T-helper 22 cell (primary cell): Measurements from ENCODE around the gene ZNF106.
A peak's percentile ranks its signal among the peaks of the same experiment; 100 is the strongest.

Experiments used
- DNase-seq: peaks from one replicate; pipeline ENCODE4 v3.0.0-alpha.2; 2020; ENCODE audit warnings: low read depth

Gene ZNF106

DNA sequence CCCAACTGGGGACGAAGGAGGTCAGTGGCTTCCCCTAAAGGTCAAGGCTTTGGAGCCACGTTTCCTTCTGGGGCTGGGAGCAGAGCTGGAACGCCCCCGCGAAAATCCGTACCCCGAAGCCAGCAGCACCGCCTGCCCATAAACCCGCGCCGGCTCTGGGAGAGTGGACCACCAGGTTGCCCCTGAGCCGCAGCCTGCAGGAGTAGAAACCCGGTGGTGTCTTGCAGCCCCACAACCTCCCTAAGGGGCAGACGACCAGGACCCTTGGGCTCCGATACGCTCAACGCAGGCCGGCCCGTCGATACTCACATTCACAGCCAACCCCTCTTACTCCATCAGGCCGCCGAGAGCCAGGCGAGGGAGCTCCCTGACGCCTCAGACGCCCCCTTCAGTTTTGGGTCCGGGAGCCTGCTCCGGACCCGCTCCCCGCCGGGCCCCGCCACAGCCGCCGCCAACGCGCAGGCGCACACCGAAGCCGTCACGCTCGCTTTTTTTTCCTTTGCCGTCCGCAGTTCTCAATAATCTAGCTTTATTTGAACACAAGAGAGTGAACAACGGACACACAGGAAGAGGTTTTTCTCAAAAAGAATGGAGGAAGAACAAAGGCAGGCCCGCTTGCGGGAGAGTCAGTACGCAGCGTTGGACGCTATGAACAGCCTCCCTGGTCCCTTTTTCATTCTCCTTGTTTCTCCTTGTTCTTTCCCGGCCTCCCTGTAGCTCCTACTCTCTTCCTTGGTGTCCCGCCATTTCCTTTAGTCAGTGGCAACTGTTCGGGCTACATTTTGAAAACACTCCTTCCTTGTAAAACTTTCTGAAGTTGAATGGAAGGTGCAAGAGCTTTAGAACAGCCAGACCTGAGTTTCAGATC lies at the start of gene ZNF106:
Gene ZNF106, minus strand, starts transcription at position 471 of the 868 bp plus-strand sequence. CDS start 18,852 bp downstream, outside the sequence.
- peak; percentile 77 for DNase-seq

DNA sequence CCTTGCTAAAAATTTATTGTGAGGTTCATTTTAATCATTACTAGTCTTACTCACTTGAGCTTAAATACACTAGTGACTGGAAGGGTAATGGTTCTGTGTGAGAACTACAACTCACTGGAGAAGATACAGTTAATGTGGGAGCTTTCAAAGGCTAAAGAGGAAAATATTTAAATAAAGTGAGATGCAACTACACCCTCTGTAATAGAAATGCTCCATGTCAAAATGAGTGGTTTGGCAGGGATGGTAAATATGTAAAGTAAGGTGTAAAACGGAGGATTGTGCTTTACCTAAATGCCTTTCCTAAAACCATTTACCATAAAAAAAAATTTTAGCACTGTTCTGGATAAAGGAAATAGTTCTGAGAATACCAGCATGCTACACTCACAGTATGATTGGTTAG lies 42.3 kb upstream of the ZNF106 start:
- DNase-seq = no peak

DNA sequence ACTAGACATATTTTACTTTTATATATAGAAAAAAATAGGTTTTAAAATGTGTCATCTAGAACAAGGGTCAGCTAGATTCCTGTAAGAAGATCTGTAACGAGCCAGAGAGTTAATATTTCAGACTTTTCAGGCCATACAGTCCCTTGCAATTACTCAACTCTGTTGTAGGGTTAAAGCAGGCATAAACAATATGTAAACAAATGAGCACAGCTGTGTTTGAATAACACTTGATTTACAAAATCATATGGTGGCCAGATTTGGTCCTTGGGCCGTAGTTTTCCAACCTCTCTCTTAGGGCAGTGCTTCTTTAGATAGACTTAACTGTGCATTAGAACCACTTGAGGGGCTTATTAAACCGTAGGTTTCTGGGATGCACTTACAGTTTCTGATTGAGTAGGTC lies 38.0 kb upstream of the ZNF106 start:
- no peak for DNase-seq

DNA sequence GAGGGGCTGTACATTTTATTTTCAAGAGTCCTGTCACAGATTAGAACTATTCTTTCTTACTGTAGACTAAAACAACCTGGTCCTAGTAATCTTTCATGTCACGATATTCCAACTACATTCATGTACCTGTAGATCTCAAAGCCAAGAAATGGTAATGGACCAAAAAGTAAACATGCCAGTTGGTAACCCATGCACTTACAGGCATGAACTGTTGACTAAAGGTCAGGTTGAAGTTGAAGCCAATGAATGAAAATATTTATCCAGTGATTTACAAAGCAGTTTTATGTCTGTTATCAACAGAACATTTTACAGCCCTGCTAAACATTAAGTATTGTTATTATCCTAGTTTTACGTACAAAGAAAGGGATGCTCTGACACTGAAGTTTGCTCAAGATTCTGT lies 32.4 kb upstream of the ZNF106 start:
- DNase-seq = no peak

DNA sequence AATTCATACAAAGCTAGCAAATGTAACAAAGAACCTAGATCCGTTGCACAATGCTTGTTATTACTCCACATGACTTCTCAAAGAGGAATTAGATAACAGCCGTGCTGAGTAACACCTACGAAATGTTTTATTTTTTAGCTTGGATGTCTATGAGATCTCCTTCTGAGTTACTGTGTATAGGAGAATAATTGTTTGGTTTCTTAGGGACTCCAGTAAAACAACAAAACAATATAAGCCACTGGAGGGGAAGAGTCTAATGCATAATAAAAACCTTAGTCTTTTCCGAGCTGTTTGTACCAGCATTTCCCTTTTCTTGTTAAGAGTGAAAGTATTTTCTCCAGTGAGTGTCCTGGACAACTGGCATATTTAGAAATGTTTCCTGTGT lies 20.1 kb upstream of the ZNF106 start:
- DNase-seq = no peak

DNA sequence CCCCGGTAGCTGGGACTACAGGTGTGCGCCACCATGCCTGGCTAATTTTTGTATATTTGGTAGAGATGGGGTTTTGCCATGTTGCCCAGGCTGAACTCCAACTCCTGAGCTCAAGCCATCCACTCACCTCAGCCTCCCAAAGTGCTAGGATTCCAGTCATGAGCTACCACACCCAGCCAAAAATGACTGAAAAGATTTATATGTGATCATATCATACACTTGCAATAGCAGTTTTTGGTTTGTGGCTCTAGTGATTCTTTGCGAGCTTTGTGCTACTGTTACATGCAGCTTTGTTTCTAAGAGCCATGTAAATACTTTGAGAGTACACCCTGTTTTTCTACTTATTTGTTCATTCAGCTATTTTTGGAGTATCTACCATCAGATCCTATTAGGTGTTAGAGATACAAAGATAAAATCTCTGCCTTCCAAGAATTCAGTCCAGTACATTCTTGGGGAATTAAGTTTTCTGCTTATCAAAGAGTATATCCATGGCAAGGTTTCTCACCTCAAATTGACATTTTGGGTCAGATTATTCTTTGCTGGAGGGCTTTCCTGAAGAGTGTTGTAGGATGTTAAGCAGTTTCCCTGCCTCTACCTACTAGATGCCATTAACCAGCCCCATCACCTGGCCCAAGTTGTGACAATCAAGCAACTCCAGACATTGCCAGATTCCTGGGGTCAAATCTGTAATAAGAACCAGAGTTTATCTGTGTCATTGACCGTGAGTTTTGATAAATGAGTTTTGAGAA lies 19.5 kb upstream of the ZNF106 start:
- no peak for DNase-seq

DNA sequence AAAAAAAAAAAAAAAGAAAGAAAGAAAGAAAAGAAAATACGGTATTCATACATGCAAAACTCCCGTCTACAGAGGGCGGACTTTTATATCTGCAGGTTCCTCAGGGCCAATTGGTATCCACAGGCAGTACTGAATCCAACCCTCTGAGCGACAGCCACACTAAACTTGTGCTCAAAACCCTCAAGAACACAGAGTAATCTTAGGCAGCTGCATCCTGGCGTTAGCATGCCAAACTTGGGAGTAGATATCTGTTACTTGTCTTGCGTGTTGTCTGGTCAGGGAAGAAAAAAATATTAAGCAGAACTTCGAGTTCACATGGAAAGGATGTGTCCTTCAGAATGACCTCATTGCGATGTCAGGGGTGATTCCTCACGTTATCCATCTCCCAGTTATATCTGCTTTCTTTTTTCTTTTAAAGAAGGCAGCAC lies 17.3 kb upstream of the ZNF106 start:
- no peak for DNase-seq

DNA sequence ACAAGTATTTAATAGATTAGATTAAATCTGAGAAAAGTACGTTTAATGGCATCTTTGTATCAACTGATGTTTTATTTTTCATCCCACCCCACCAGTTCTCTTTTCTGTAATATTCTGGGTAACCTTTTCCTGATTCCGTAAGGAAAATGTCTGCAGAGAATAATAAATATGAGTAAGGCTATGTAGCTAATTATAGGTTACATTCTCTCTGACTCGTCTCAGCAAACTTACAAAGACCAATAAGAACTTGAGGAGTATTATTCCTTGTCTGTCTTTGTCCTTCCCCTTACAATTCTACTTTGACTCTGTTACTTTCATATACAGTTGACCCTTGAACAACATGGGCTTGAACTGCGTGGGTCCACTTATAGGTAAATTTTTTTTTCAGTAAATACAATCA lies 16.6 kb upstream of the ZNF106 start:
- no peak for DNase-seq

DNA sequence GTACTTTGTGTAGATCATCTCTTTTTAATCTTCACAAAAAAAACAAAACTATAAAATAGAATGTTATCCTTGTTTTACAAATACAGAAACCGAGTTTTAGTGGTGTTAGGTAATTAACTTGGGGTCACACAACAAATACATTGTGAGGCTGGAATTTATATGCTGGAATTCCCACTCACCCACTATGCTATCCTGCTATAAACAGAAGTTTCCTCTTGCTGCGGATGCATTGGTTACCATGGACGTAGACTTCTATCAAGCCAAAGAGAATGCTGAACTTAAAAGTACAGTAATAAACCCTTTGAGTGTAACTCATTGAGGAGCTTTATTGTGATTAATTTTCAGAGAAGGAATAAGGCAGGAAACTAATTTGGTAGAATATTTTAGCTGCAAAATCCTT lies 13.7 kb upstream of the ZNF106 start:
- DNase-seq = no peak

DNA sequence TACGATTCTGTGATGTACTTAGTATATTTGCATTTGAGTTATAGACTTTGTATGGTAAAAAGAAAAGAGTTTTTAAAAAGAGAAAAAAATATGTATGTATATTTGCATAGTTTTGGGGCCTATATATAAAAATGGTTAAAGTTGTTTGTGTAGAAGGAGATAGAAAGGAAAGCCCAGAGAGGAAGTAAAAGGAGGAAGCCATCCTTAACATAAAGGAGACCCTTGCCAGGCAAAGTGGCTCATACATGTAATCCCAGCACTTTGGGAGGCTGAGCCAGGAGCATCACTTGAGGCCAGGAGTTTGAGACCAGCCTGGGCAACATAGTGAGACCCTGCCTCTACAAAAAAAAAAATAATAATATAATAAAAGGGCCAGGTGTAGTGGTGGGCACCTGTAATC lies 12.9 kb upstream of the ZNF106 start:
- no peak for DNase-seq

DNA sequence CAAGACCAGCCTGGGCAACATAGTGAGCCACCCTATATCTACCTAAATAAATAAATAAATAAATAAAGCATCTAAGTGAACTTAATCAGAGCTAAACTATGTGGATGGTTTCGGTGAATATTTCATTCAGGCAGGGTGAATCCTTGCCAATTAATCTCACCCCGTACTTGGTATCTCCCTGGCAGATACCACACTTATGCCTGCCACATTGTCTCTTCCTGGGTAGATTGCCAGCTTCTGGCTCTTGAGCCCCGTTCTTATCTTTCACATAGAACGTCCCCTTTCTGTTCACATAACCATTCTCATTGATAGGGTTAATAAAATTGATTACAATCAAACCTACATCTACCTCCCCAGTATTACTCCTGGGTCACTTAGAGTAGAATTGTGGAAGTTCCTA lies 11.5 kb upstream of the ZNF106 start:
- no peak for DNase-seq

DNA sequence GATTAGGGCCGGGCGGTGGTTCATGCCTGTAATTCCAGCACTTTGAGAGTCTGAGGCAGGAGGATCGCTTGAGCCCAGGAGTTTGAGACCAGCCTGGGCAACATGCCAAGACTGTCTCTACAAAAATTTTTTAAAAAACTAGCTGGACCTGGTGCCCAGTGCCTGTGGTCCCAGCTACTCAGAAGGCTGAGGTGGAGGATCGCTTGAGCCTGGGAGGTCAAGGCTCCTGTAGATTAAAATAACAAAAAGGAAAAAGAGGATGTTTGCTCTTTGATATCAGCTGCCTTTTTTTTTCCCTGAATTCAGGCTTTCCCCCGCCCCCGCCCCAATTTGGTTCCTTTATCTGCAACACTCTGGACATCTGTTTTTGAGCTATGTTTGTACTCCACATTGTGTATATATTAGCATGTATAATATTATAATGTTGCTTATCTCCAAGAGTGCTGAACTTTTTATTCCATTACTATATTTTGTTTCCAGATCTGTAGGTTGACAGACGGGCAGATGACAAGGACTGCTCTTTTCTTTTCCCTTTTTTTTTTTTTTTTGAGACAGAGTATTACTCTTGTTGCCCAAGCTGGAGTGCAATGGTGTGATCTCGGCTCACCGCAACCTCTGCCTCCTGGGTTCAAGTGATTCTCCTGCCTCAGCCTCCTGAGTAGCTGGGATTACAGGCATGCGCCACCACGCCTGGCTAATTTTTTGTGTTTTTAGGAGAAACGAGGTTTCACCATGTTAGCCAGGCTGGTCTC lies 9.1 kb upstream of the ZNF106 start:
- no peak for DNase-seq

DNA sequence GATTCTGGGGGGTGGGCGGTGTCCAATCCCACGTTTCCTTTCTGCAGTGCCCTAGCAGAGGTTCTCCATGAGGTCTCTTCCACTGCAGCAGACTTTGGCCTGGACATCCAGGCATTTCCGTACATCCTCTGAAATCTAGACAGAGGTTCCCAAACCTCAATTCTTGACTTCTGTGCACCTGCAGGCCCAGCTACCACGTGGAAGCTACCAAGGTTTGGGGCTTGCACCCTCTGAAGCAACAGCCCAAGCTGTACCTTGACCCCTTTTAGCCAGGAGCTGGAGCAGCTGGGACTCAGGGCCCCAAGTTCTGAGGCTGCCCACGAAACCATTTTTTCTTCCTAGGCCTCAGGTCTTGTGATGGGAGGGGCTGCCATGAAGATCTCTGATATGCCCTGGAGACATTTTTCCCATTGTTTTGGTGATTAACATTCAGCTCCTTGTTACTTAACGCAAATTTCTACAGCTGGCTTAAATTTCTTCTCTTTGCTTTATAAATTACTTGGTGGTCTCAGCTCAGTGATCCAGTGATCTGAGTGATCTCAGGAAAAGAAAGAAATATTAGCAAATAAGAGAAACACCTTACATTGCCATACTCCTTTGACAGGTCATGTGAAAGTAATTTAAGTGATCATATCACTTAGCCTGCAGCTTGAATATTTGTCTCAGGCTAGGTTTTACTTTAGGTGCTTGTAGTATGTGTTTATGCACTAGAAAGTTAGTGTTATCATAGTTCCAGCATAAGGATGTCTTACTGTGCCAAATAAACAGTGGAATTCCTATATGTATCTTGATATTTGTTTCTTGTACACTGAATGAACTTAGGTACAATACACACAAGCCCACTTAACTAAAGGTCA lies 7.5 kb upstream of the ZNF106 start:
- no peak for DNase-seq

DNA sequence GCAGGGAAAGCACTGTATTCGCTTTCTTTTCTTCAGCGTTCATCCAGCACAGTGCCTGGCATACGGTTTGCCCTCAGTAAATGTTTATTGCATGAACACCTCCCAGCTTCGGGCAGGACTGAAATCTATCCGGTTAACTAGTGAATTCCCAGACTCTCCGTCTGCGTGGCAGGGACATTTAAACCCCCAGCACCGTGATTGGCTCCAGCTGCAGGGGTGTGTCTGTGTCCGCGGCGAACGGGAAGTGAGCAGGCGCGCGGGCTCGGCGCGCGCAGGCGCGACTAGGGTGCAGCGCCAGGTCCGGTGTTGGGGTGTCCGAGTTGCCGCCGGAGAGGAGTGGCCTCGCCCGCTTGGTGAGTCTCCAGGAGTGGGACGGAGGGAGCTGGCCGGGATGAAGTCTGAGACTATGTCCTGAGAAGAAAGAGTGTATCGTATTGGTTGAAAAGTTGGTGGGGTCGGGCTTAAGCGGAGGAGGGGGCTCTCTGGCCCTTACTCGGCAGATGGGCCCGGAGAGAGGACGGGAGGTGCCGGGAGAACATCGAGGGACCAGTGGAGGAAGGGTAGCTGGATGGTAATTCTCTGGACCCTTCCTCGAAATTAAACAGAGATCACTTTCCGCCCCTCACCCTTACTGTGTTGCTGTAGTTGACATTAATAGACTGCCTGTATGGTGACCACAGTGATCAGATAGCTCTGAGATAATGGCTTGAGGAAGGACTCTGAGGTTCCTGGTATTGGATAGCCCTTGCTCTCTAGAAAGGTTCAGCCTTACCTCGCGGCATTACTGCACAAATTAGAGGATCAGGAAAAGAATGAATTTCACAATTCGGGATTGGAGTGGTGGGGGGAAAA lies 4.6 kb upstream of the ZNF106 start, which contains the start of gene SNAP23:
Gene SNAP23, plus strand, starts transcription at position 274 of the 852 bp plus-strand sequence. CDS start 16,213 bp downstream, outside the sequence.
- DNase-seq = peak; percentile 73

DNA sequence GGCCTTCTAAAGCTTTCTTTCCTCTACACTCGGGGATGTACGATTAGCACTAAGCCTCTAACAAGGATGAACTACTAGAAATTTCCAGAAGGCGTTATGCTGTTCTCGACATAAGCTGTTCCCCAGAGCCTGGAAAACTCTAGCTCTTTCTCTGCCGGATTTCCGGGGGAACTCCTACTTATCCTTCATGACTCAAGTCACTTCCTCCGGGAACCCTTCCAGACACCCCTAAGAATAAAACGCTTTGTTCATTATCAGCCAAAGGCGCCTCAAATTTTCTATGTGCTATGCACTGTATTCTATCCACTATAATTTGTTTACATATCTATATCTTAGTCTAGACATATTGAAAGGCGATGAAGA lies 4.0 kb upstream of the ZNF106 start:
- peak; percentile 5 for DNase-seq

DNA sequence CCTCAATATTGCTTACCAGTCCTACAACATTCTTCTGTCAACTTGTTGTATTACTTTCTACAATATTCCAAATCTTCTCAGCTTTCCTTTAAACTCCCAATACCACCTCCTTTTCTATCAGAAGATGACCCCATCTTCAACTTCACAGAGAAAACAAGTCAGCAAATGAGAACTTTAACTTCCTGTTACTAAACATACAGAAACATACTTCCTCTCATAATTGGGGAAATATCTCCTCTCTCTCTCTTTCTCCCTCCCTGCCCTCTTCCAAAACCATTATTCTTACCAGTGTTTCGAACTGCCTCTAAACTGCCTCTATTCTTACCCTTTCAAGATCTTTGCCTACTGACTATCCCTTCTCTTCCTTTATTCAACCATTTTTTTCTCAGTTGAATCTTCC lies 2.7 kb upstream of the ZNF106 start:
- no peak for DNase-seq

DNA sequence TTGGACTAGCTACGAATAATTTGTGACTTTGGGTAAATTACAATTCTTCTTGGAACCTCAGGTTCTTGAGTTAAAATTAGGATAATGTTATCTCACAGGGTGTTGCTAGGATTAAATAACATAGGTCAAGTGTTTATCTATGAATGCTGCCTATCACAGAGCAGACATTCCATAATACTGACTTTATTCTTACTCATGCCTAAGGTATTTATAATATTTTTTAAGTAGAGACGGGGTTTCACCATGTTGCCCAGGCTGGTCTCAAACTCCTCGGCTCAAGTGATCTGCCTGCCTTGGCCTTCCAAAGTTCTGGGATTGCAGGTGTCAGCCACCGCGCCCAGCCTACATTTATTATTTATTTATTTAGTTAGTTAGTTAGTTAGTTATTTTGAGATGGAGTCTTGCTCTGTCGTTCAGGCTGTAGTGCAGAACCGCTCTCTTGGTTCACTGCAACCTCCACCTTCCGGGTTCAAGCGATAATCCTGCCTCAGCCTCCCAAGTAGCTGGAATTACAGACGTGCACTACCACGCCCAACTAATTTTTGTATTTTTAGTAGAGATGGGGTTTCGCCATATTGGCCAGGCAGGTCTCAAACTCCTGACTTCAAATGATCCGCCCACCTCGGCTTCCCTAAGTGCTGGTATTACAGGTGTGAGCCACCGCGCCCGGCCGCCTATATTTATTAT lies 741 bp upstream of the ZNF106 start:
- no peak for DNase-seq

DNA sequence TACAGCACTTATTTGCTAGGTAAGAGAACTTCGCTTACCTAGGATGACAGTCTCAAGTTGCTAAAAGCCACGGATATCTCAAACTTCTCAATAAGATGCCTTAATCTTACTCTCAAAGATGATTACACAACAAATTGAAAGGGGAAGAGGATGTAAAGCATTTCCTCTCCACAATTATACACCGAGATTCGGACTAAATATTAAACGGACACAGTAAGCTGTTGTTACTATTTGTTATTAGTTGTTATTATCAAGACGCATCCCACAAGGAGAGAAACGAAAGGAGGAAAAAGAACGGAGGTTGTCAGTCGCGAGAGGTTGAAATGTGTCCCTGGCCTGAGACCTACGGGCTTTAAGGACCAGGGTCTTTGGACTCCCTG lies 660 bp downstream of the ZNF106 start:
- no peak for DNase-seq

DNA sequence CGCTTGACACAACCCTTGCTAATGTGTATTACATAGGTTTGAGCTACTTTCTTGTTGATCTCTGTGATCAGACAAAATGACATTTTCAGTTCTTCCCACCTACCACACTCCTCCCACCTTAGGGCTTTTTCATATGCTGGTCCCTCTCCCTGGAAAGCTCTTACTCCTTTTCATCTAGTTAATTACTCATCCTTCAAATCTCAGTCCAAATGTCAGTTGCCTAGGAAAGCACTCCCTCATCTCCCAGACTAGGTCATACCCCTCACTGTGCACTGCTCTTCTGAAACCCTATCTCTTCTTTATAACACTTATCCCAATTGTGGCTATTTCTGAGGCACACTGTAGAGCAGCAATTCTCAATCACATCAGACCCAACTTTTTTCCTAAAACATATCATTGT lies 7.3 kb downstream of the ZNF106 start:
- no peak for DNase-seq

DNA sequence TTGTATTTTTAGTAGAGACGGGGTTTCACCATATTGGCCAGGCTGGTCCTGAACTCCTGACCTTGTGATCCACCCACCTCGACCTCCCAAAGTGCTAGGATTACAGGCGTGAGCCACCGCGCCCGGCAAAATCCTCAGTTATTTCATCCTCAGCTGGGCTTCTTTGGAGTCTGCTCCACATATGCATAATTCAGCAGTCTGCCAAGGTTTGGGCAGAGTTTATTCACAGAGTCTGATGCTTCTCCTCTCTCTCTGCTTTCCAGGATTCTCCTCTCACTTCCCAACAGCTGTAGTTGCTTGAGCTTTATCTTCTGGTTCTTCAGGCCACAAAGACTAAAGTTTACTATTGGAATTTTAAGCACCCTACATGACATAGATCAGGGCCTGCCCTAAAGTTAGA lies 8.2 kb downstream of the ZNF106 start:
- no peak for DNase-seq
